ENCODE data around the gene PLPPR3.

Gene PLPPR3

GRCh38 chr19:772730-773436 is 48.9 kb downstream of the PLPPR3 start:
- TF ChIP-seq TAF1 (IDR thresholded peaks at IDR 0.05; ENCODE audit: borderline replicate concordance, insufficient read depth, low read length) (no peak), POLR2AphosphoS5 (IDR thresholded peaks at IDR 0.05; ENCODE audit: low read depth, low read length) (no peak), FOXP2 (optimal IDR thresholded peaks at IDR 0.05; ENCODE audit: borderline replicate concordance, extremely low read depth, extremely low read length, insufficient read depth) (no peak), REST (IDR thresholded peaks at IDR 0.05; ENCODE audit: insufficient read depth in 1 of 2, low read depth in 2 of 2, low read length in 2 of 2) (no peak), SIN3A (IDR thresholded peaks at IDR 0.05; ENCODE audit: borderline replicate concordance, insufficient read depth, low read length) (no peak)

DNA sequence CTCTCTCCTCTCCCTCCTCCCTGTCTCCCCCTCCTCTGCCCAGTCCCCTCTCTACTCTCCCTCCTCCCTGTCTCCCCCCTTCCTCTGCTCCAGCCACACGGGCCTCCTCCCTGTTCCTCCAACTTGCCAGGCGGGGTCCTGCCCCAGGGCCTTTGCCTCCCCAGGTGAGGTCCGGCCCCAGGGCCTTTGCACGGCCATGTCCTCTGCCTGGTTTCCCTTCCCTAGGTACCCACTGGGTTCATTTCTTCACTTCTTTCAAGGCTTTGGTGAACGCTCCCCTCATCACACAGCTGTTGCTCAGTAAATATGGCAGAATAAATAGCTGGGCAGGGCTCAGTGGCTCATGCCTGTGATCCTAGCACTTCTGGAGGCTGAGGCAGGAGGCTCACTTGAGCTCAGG is 49.7 kb downstream of the PLPPR3 start:
- no peak for TF ChIP-seq SIN3A (IDR thresholded peaks at IDR 0.05; ENCODE audit: borderline replicate concordance, insufficient read depth, low read length)
- no peak for TF ChIP-seq POLR2AphosphoS5 (IDR thresholded peaks at IDR 0.05; ENCODE audit: low read depth, low read length)
- TF ChIP-seq FOXP2 (optimal IDR thresholded peaks at IDR 0.05; ENCODE audit: borderline replicate concordance, extremely low read depth, extremely low read length, insufficient read depth) = no peak
- TF ChIP-seq REST (IDR thresholded peaks at IDR 0.05; ENCODE audit: insufficient read depth in 1 of 2, low read depth in 2 of 2, low read length in 2 of 2) = no peak
- TF ChIP-seq TAF1 (IDR thresholded peaks at IDR 0.05; ENCODE audit: borderline replicate concordance, insufficient read depth, low read length) = no peak

GRCh38 chr19:771332-771785 is 50.4 kb downstream of the PLPPR3 start:
- no peak for TF ChIP-seq TAF1 (IDR thresholded peaks at IDR 0.05; ENCODE audit: borderline replicate concordance, insufficient read depth, low read length)
- no peak for TF ChIP-seq REST (IDR thresholded peaks at IDR 0.05; ENCODE audit: insufficient read depth in 1 of 2, low read depth in 2 of 2, low read length in 2 of 2)
- TF ChIP-seq POLR2AphosphoS5 (IDR thresholded peaks at IDR 0.05; ENCODE audit: low read depth, low read length) = no peak
- no peak for TF ChIP-seq SIN3A (IDR thresholded peaks at IDR 0.05; ENCODE audit: borderline replicate concordance, insufficient read depth, low read length)
- no peak for TF ChIP-seq FOXP2 (optimal IDR thresholded peaks at IDR 0.05; ENCODE audit: borderline replicate concordance, extremely low read depth, extremely low read length, insufficient read depth)

GRCh38 chr19:769616-770015 is 52.1 kb downstream of the PLPPR3 start:
- TF ChIP-seq REST (IDR thresholded peaks at IDR 0.05; ENCODE audit: insufficient read depth in 1 of 2, low read depth in 2 of 2, low read length in 2 of 2) = no peak
- no peak for TF ChIP-seq TAF1 (IDR thresholded peaks at IDR 0.05; ENCODE audit: borderline replicate concordance, insufficient read depth, low read length)
- TF ChIP-seq POLR2AphosphoS5 (IDR thresholded peaks at IDR 0.05; ENCODE audit: low read depth, low read length) = no peak
- TF ChIP-seq FOXP2 (optimal IDR thresholded peaks at IDR 0.05; ENCODE audit: borderline replicate concordance, extremely low read depth, extremely low read length, insufficient read depth) = no peak
- no peak for TF ChIP-seq SIN3A (IDR thresholded peaks at IDR 0.05; ENCODE audit: borderline replicate concordance, insufficient read depth, low read length)

Measured in PFSK-1 (cell line).